Erythroblast (primary cell): ENCODE measurements around the gene FRMD4A.

Experiments used
- GATA1 ChIP-seq: IDR thresholded peaks from 2 replicates; pipeline ENCODE4 v1.6.1; 2011; ENCODE audit warnings: low read depth, mild to moderate bottlenecking, control low read depth, low read length, moderate library complexity
- POLR2A ChIP-seq: IDR thresholded peaks from 2 replicates; pipeline ENCODE4 v1.6.1; 2011; ENCODE audit warnings: mild to moderate bottlenecking, low read length

DNA sequence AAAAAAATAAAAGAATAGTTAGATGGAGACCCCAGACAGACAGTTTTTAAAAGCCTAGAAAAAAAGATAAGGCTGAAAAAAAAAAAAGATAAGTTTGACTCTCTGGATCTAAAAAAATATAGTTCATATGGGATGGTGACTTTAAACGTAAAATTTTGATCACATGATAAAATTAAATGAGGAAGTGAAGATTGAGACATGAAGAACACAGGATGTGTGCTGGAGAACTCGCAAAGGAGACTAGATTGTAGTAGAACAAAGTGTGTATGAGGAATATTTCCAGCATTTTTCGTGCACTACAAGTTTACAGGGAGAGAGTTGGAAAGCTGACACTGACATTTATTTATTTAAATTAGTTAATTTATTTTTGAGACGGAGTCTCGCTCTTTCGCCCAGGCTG, 457.5 kb downstream of the FRMD4A start:
- TF ChIP-seq POLR2A (no peak), GATA1 (no peak)
